GM18951 (cell line): ENCODE measurements around the gene NAA38.
"Not testable (repeated sequence)": the region's sequence is repeated elsewhere in the genome, so short reads cannot be mapped to it uniquely, and the experiment has no call there.

ENCODE experiments used
- POLR2A ChIP-seq: IDR thresholded peaks from 4 replicates; pipeline ENCODE4 v1.6.1; 2011; ENCODE audit warnings: mild to moderate bottlenecking; ENCODE audit not compliant: insufficient read length, insufficient read depth; ENCODE audit errors: extremely low read depth
- in situ Hi-C: fragments of 300-500 bp; cut with MboI; formaldehyde crosslinking; loops from one replicate; pipeline ENCODE4 v1.12.0; 2022; ENCODE audit warnings: low sequenced_read_pairs, mixed read lengths, inconsistent platforms; ENCODE audit not compliant: unreplicated experiment

NAA38 gene

DNA sequence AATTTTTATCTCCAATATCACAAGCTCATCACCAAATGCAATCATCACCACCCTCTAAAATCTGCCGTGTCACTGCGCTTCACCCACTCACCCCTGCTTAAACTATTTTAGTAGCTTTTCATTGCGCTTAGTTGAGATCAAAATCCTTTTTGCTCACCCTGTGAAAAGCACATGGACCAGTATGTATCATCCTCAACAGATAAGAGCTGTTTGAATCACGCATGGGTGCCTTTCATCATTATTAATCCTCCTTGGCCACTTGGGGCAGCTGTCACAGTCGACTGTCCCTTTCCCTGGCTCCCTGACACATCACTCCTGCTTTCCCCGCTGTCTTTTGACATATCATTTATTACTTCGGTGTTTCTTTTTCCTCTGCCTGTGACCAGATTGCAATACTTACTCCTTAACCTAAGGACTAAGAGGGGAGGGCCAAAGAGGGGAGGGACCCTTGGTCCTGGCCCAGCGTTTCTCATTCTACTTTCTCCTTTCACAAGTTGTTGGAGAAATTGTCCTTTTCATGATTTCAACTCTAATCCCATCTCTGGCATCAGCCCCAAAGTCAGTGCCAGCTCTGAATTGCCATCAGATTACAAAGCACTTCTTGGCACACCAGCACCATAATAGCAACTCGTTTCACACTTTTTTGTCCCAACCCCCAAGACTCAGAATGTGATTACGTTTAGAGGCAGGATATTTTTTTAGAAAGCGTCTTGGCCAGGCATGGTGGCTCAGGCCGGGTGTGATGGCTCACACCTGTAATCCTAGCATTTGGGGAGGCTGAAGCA, 32.0 kb downstream of the NAA38 start:
- no peak for TF ChIP-seq POLR2A
- in situ Hi-C loops = no loop called here

DNA sequence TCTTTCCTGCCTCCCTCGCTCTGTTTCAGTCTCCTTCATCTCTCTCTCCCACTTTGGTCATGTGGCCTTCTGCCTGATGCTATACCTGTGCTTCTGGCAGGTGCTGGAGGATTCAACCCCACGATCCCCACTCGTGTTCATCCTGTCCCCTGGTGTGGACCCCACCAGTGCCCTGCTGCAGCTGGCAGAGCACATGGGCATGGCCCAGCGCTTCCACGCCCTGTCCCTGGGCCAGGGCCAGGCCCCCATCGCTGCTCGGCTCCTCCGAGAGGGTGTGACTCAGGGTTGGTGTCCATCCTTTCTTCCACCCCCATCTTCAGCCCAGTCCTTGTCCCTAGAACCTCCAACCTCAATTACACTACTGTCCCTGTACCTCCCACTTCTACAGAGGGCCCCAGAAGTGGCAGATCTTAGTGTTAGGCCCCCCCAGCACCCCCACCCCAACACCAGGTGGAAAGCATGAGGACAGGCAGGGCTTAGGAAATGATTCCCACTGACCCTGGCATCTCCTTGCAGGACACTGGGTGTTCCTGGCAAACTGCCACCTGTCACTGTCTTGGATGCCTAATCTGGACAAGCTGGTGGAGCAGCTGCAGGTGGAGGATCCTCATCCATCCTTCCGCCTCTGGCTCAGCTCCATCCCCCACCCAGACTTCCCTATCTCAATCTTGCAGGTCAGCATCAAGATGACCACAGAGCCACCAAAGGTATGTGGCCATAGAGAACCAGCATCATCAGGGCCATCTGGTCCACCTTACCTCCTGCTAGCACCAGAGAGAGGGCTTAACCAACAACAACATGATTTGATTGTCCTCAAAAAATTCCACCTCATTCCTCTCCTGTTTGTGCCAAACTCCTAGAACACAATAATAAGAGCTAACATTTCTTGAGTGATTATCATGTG, 33.1 kb downstream of the NAA38 start:
- in situ Hi-C loops = no loop called here
- no peak for TF ChIP-seq POLR2A

DNA sequence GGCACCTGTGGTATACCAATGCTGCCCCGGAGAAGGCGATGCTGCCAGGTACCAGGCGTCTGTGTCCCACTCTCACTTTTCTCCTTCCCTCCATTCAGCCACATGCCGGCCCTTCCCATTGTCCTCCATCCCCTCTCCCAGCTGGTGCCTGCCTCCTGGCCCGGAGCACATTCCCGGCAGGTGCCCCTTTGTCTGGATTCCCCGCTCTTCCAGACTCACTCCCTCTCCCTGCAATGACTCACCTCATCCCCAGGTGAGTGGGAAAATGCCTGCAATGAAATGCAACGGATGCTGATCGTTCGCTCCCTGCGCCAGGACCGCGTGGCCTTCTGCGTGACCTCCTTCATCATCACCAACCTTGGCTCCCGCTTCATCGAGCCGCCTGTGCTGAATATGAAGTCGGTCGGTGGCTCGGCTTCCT, 33.8 kb downstream of the NAA38 start:
- TF ChIP-seq POLR2A = no peak
- in situ Hi-C loops = no loop called here

DNA sequence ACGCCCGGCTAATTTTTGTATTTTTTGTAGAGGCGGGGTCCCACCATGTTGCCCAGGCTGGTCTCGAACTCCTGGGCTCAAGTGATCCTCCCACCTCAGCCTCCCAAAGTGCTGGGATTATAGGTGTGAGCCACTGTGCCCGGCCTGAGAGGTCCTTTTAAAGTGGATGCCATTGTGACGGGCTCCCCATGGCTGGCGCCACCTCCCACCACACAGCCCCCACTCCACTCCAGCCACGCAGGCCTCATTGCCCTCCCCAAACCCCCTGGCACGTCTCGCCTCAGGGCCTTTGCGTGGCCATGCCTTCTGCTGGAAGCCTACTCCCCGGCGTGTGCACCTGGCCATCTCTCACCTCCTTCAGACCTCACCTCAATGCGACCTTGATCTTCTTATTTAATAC, 35.2 kb downstream of the NAA38 start:
- in situ Hi-C loops = no loop called here
- no peak for TF ChIP-seq POLR2A

DNA sequence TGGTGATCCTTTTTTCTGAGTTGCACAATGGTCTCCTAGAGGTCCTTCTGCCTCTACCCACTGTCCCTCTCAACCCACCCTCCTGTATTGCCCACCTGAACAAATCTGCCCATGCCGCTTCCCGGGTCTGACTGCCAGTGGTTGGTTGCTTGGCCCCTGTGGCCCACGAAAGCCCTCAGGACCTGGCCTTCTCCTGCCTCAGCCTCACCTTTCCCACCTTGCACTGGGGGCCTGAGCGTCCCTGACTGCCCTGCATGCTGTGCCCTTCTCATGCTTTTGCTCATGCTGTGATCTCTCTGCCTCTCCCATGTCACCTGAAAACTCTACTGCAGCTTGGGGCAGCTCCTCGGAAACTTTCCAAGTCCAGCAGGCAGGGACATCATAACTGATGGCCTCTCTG, 37.1 kb downstream of the NAA38 start:
- in situ Hi-C loops = no loop called here
- no peak for TF ChIP-seq POLR2A

DNA sequence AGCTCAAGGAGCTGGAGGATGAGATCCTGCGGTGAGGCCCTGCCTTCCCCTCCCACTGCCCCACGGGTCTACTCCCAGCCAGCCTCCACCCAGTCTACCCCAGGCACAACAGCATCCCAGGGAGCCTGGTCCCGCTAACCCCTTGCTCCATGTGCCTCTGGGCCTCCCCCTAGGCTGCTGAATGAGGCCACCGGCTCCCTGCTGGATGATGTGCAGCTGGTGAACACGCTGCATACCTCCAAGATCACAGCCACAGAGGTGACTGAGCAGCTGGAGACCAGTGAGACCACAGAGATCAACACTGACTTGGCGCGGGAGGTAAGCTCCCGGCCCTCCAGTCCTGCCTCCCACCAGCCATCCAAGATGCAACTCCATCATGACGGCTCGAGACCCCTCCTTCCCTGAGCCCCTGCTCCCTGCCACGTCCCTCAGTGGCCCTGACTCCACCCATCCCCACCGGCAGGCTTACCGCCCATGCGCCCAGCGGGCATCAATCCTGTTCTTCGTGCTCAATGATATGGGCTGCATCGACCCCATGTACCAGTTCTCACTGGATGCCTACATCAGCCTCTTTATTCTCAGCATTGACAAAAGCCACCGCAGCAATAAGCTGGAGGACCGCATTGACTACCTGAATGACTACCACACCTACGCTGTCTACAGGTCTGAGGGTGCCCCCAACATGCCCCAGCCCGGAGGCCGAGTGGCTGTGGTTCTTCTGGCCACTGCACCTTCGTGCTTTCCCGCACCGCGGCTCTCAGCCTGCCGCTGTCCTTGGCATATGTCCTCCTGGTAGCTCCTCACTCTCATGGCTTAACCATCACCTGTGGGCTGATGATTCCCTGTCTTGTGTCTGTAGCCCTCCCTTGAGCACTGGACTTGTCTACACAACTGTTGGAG, 38.4 kb downstream of the NAA38 start:
- in situ Hi-C loops = loop anchor here (5.0 kb wide), 1 partner anchor 238 kb away; no protein-coding TSS in a partner anchor
- no peak for TF ChIP-seq POLR2A

DNA sequence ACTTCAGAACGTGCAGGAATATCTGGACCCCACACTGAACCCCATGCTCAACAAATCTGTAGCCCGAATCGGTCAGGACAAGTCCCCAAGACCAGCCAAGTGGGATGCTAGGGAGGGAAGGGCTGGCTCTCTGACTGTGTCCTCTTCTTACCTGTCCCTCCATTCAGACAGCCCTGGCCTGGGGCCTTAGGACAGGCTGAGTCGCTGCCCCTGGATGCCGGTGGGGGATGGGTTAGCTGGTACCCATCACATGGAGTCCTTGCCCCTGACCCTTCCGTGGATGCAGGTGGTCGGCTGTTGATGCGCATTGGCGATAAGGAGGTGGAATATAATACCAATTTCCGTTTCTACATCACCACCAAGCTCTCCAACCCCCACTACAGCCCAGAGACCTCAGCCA, 39.3 kb downstream of the NAA38 start:
- TF ChIP-seq POLR2A = no peak
- in situ Hi-C loops = loop anchor here (5.0 kb wide), 1 partner anchor 239 kb away; no protein-coding TSS in a partner anchor

DNA sequence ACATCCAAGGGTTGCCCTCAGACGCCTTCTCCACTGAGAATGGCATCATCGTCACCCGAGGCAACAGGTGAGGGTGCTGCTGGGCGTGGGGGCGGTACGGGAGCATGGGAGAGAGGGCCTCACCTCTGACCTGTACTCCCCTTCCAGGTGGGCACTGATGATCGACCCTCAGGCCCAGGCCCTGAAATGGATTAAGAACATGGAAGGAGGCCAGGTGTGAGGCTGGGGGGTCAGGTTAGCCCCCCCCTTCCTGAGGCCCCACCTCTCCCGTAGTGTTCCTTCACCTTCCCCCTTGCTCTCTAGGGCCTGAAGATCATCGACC, 39.8 kb downstream of the NAA38 start:
- in situ Hi-C loops = loop anchor here (5.0 kb wide), 1 partner anchor 240 kb away; no protein-coding TSS in a partner anchor
- no peak for TF ChIP-seq POLR2A

DNA sequence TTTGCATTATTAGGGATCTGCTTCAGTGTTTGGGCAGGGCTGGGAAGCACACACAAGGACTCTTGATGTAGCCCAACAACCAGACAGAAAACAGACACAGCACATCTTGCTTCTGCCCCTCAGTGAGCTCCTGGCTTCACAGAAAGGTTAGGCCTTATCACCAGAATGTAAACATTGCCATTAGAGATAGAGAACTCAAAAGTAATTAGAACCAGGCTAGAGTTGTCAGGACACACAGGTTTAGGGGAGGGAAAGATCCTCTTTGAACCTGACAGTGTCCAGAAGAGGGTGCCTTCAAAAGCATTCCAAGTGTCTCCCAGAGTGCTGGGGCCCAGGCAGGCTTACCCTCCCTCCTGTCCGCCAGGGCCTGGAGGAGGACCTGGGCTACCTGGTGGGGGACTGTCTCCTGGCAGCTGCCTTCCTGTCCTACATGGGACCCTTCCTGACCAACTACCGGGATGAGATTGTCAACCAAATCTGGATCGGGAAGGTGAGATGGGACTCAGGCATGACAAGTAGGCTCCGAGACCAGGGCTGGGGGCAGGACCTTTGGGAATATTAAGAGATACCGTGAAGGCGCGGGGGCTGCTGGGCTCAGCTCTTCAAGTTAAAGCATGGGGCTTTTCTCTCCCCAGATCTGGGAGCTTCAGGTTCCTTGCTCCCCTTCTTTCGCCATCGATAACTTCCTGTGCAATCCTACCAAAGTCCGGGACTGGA, 40.3 kb downstream of the NAA38 start:
- TF ChIP-seq POLR2A = no peak

DNA sequence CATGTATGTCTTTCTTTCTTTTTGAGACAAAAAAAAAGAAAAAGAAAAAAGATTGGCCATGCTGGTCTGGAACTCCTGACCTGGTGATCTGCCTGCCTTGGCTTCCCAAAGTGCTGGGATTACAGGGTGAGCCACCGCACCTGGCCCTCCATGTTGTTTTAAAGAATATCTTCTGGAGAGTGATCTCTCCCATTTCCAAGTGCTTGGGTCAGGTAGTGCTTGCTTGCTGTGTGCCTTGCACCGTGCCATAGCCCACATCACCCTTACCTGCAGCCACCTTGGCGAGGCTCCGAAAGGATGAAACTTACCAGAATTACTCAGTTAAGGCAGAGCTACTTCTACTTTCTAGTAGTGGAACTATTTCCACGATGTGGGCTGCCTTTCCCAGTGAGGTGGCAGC, 42.4 kb downstream of the NAA38 start:
- no peak for TF ChIP-seq POLR2A
- in situ Hi-C loops = loop anchor here (5.0 kb wide), 1 partner anchor 242 kb away; no protein-coding TSS in a partner anchor

More for the DNA sequence above, 40.3 kb downstream of the NAA38 start:
- in situ Hi-C loops = loop anchor here (5.0 kb wide), 1 partner anchor 240 kb away; no protein-coding TSS in a partner anchor

DNA sequence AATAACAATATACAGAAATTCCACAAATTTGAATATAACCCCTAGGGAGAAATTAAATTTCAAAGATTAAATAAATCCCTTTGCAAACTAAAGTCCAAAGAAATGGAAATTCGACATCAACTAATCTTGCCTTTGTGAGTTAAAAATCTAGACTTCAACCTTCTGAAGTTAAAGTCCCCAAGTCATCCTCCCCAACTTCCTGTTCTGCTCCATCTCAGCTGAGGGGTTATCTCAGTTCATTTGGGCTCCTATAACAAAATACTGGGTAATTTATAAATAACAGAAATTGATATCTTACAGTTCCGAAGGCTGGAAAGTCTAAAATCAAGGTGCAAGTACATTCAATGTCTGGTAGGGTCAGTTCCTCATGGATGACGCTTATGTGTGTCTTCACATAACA, 46.1 kb downstream of the NAA38 start:
- no peak for TF ChIP-seq POLR2A
- in situ Hi-C loops = no loop called here

DNA sequence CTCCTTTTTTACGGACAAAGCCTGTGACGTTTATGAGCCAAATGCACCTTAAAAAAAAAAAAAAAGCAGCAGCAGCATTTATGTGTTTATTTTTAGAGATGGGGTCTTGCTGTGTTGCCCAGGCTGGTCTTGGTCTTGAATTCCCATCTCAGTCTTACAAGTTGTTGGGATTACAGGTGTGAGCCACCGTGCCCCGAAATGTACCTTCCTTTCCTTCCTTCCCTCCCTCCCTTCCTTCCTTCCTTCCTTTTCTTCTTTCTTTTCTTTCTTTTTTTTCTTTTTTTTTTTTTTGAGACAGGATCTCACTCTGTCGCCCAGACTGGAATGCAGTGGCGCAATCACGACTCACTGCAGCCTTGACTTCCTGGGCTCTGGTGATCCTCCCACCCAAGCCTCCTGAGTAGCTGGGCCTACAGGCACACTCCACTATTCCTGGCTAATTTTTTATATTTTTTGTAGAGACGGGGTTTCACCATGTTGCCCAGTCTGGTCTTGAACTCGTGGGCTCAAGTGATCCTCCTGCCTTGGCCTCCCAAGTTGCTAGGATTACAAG, 47.5 kb downstream of the NAA38 start:
- in situ Hi-C loops = not testable (repeated sequence)
